Ascending aorta (tissue), 2 donors: Measurements from ENCODE around the gene FNBP1L. TPM values are rescaled to one million over a fixed set of nuclear protein-coding genes. Genes with fewer than 3 reads are reported as not detected.

ENCODE experiments used
- DNase-seq, 2 donors: peaks; one replicate each; pipeline ENCODE4 v3.0.0-alpha.2; 2019; ENCODE audit warnings: low spot score in 2 of 2
- H3K27ac ChIP-seq, 2 donors: fragments of 200-600 bp; sonication (generic); one replicate each; pipeline ENCODE4 v1.5.1; 2016 to 2017; ENCODE audit warnings: mild to moderate bottlenecking in 1 of 2
- H3K27me3 ChIP-seq: fragments of 200-600 bp; sonication (generic); one replicate; pipeline ENCODE4 v1.5.1; 2017
- H3K36me3 ChIP-seq, 2 donors: fragments of 200-600 bp; sonication (generic); one replicate each; pipeline ENCODE4 v1.5.1; 2016
- H3K4me1 ChIP-seq, 2 donors: fragments of 200-600 bp; sonication (generic); one replicate each; pipeline ENCODE4 v1.5.1; 2016 to 2017; ENCODE audit warnings: mild to moderate bottlenecking in 1 of 2
- H3K4me3 ChIP-seq, 2 donors: fragments of 200-600 bp; sonication (generic); one replicate each; pipeline ENCODE4 v1.5.1; 2016 to 2017; ENCODE audit warnings: mild to moderate bottlenecking in 1 of 2
- H3K9me3 ChIP-seq, 2 donors: fragments of 200-600 bp; sonication (generic); one replicate each; pipeline ENCODE4 v1.5.1; 2016
- CTCF ChIP-seq, 3 experiments: fragments of 200-600 bp in 2 of 3; fragments of 450-650 bp in 1 of 3; sonication (generic) in 2 of 3; IDR thresholded peaks; one replicate each; pipeline ENCODE4 v1.5.1; 2016 to 2019; ENCODE audit warnings: antibody characterized with exemption in 3 of 3, mild to moderate bottlenecking in 1 of 3, moderate library complexity in 1 of 3
- intact Hi-C: fragments of 100-400 bp; cut with DNase I; formaldehyde crosslinking; loops from one replicate; pipeline ENCODE4 v1.15.1; 2023
- total RNA-seq: library from RNA; depleted of rRNA; stranded (reverse); fragments of >200 nt; gene quantifications from one replicate; pipeline ENCODE4 v1.1.0, GENCODE V29; 2016

Gene FNBP1L
- total RNA-seq, 1 donor from 2014 or later = 12.6 TPM

DNA sequence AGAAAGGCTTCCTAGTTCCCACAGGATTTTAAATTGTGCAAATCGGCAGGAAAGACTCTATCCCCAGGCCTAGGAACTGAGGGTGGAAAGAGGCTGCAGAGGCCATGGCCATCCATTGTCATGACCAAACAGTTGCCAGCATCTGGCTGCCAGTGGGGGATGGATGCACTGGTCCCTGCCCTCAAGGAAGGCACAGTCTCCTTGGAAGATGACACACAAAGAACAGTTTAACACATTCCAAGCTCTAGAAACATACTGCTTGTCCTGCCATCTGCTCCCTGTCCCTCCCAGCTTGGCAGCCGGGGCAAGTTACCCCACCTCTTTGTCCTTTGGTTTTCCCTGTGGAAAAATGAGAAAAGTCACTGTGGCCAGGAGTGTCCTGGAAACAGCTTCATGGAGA lies 150.5 kb downstream of the FNBP1L start:
- no peak for TF ChIP-seq CTCF (IDR thresholded peaks at IDR 0.05)
- DNase-seq = no peak
- intact Hi-C loops = no loop called here
- Histone ChIP-seq H3K27ac (peak overlapping the region in 1 of 2 donors; percentile 53), H3K9me3 (no peaks in the 10 kb centered on the region), H3K4me3 (no peak overlapping the region), H3K4me1 (peaks cover 0 to 52% of the 10 kb centered on the region in 2 donors), H3K27me3 (no peaks in the 10 kb centered on the region), H3K36me3 (no peaks in the 10 kb centered on the region)

- Histone ChIP-seq H3K9me3 (no peaks in the 10 kb centered on the region), H3K4me3 (no peak overlapping the region), H3K27ac (peak overlapping the region in 1 of 2 donors; percentile 53), H3K4me1 (peaks cover 0 to 51% of the 10 kb centered on the region in 2 donors), H3K36me3 (no peaks in the 10 kb centered on the region), H3K27me3 (no peaks in the 10 kb centered on the region)
- TF ChIP-seq CTCF (IDR thresholded peaks at IDR 0.05) = no peak
- no peak for DNase-seq
- intact Hi-C loops = no loop called here
These were observed 151.0 kb downstream of the FNBP1L start for GRCh38 chr1:93598861-93599439.

GRCh38 chr1:93599479-93599878 lies 151.6 kb downstream of the FNBP1L start:
- Histone ChIP-seq H3K9me3 (no peaks in the 10 kb centered on the region), H3K27ac (no peak overlapping the region), H3K27me3 (no peaks in the 10 kb centered on the region), H3K4me3 (no peak overlapping the region), H3K4me1 (peaks cover 0 to 47% of the 10 kb centered on the region in 2 donors), H3K36me3 (no peaks in the 10 kb centered on the region)
- intact Hi-C loops = no loop called here
- DNase-seq = no peak
- TF ChIP-seq CTCF (IDR thresholded peaks at IDR 0.05) = no peak

- no peak for DNase-seq
- H3K27me3 ChIP-seq = no peaks in the 10 kb centered on the region
- no peak overlapping the region for H3K4me3 ChIP-seq
- intact Hi-C loops = no loop called here
- H3K36me3 ChIP-seq = no peaks in the 10 kb centered on the region
- peaks cover 0 to 48% of the 10 kb centered on the region in 2 donors for H3K4me1 ChIP-seq
- no peak for TF ChIP-seq CTCF (IDR thresholded peaks at IDR 0.05)
- H3K27ac ChIP-seq = no peak overlapping the region
- no peaks in the 10 kb centered on the region for H3K9me3 ChIP-seq
These were observed 152.7 kb downstream of the FNBP1L start for GRCh38 chr1:93600663-93601062.

DNA sequence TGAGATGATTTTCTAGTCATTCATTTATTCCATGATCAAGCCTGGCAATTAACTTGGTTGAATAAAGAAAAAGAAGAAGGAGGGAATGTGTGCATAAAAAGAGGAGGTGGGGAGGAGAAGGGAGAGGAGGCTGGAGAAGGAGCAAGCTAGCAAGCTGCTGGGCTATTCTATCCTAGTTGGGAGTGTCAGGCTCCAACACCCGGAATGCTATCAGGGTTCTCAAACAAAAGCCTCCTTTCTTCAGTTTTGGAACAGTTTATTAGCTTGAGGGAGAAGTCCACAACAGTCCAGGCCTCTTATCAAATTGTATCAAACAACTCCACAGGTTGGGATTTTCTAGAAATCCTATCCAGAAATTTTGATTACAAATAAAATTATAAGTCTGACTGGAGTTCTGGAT lies 153.8 kb downstream of the FNBP1L start:
- Histone ChIP-seq H3K4me1 (peaks cover 0 to 39% of the 10 kb centered on the region in 2 donors), H3K27ac (no peak overlapping the region)

More for the DNA sequence above, 153.8 kb downstream of the FNBP1L start:
- no peaks in the 10 kb centered on the region for H3K36me3 ChIP-seq
- no peak overlapping the region for H3K4me3 ChIP-seq
- DNase-seq = no peak
- intact Hi-C loops = no loop called here
- no peaks in the 10 kb centered on the region for H3K9me3 ChIP-seq
- no peaks in the 10 kb centered on the region for H3K27me3 ChIP-seq
- no peak for TF ChIP-seq CTCF (IDR thresholded peaks at IDR 0.05)
